Endometrial microvascular endothelial cells (primary cell): ENCODE results near the gene ILKAP. TPM values are rescaled to one million over a fixed set of nuclear protein-coding genes. Genes with fewer than 3 reads are reported as not detected.

Experiments used
- in situ Hi-C: cut with HindIII; loops from 2 replicates; pipeline ENCODE4 v1.10.0; 2017; ENCODE audit warnings: low sequenced_read_pairs, low pct_unique_long_range_greater_than_20kb; ENCODE audit errors: inconsistent ontology term
- total RNA-seq: library from RNA; depleted of rRNA; stranded (reverse); fragments of >200 nt; gene quantifications from one replicate; pipeline ENCODE4 v1.2.3, GENCODE V29; 2015; ENCODE audit errors: inconsistent ontology term

The ILKAP gene
- total RNA-seq, 1 donor from 2014 or later, result 24.2 TPM

- in situ Hi-C loops, result no loop called here
Measured at GRCh38 chr2:238169708-238170251, 33.7 kb downstream of the ILKAP start.

DNA sequence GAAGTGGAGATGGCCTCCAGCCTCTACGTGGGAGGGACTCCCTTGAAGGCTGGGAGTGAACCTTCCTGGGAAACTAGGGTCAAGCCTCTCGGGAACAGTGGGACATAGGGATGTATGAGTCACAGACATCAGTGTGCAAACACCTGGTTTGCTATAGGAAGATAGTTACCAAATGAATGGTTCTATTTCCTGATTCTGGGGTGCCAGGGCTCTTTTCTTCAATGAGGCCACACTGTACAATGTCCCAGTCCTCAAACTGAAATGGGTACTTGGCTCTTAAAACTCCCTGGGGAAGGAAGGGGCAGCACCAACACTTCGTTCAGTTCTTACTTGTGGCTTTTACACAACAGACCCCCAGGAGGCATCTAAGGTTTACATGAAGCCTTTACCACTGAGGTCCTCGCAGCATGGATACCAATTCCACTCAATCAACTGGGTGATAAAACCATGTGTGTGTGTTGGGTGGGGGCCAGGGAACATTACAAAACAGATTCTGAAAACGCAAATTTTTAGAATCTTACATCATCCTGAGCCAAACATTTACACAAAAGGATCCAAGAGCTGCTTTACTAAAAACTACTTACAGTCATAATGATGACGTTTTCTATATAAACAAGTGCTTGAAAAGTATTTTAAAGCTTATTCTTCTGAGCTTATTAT lies 34.3 kb downstream of the ILKAP start:
- in situ Hi-C loops, result no loop called here

GRCh38 chr2:238168196-238169047 lies 35.1 kb downstream of the ILKAP start:
- in situ Hi-C loops, result no loop called here

DNA sequence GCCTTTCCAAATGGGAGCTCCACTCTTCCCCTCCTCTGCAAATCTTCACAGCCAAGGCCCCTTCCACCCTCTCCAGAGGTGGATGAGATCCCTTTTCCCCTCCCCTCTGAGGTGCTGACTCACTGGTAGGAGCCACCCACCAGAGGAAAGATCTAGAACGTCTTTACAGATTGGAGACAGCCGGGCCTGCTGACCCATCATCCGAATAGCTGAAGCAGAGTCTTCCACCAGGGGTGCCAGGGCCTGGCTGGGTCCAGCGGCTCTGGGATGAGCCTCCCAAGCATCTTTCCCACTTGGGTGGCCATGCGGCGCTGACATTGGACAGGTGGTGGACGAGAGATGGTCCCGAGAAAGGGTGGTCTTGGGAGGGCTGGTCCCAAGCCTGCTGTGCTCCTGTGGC lies 35.7 kb downstream of the ILKAP start:
- in situ Hi-C loops, result no loop called here

GRCh38 chr2:238167344-238167715 lies 36.2 kb downstream of the ILKAP start:
- in situ Hi-C loops, result no loop called here

GRCh38 chr2:238166391-238167343 lies 36.8 kb downstream of the ILKAP start:
- in situ Hi-C loops, result no loop called here

- in situ Hi-C loops, result no loop called here
Measured at GRCh38 chr2:238165288-238165921, 38.1 kb downstream of the ILKAP start.

- in situ Hi-C loops, result no loop called here
Measured at GRCh38 chr2:238164906-238165287, 38.6 kb downstream of the ILKAP start.

GRCh38 chr2:238163481-238164198 lies 39.9 kb downstream of the ILKAP start:
- in situ Hi-C loops, result no loop called here

- in situ Hi-C loops, result no loop called here
Measured at GRCh38 chr2:238162846-238163441, 40.6 kb downstream of the ILKAP start.

DNA sequence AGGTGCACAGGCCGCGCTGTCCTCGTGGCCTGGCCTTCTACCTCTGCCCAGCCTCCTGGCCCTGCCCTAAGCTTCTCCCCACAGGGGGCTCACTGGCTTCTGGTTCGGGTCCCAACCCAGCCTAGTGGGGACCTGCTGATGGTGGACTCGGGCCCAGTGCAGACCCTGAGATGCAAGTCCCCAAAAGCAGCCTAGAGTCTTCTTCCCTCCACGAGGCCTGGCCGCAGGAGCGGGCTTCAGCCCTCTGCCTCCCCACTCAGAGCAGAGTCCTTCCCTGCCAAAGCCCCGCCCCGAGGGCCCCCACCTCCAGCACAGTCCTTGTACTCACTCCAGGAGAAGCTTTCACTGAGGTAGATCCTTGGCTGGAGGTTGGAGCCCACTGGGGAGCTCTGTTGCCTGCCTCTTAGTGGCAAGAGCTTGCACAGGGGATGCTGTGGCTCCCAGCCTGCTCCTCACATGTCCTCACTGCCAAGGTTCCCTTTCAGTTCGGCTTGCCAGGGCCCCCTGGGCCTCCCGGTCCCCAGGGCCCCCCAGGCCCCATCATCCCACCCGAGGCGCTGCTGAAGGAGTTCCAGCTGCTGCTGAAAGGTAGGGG lies 41.1 kb downstream of the ILKAP start:
- in situ Hi-C loops, result no loop called here

- in situ Hi-C loops, result no loop called here
Measured at GRCh38 chr2:238161291-238162051, 42.0 kb downstream of the ILKAP start.

DNA sequence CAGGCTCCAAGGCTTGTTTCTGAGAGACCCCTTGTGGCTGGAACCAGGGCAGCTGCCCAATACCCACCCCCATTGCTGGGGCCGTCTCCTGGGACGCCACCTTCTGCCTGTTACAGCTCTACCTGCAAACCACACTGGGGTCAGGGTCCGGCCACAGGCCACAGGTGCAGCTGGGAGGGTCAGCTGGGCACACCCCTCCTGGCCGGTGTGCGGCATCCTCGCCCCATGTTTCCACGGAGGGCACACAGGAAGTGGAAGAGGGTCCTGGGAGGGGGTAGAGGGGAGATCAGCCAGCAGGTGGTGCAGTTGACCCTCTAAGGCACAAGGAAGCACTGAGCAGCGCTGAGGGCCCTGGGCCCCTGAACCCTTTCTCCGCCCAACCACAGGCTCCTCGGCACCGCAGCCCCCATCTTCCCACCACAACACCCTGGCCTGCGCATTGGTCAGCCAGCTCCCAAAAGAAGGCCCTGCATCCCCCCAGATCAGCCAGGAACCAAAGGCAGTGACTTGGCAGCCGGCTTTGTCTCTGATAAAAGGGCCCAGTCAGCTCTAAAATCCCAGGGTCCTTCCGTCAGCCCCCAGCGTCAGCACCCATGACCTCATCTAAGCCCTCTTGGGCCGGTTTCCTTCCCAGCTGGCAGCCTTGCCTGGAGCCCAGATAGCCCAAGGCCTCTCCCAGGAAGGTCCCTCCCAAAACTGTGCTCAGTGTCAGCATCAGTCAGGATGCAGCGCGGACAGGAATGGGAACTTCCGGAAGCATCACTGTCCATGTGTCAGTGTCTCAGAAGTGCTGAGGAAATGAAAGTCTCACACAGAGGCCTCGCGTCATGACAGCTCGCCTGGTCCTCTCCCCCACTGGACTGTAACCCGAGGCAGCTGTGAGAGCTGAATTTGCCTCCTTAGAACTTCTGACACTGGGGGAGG lies 43.0 kb downstream of the ILKAP start:
- in situ Hi-C loops, result no loop called here

DNA sequence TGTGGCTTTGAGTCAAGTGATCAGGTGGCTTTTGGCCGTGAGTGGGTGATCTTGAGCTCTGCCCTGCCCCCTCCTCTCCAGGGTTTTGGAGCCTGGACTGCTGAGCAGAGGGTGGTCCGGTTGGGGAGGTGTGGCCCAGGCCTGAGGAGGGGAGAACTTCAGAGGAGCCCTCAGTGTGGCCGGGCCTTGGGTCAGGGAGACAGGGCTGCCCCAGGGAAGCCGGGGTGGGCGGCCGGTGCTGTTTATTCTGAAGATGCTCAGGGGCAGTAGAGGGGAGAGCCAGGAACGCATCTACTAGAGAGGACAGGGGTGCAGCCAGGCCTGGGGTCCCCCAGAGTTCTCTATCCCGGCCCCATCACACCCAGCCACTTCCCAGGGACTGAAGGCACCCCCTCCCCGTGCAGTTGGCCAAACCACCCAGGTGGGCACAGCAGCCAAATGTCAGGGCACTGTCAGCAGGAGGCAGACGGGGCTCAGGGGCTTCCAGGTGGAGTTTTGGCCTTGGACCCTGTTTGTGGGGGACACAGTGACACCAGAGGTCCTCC lies 43.8 kb downstream of the ILKAP start:
- in situ Hi-C loops, result no loop called here

DNA sequence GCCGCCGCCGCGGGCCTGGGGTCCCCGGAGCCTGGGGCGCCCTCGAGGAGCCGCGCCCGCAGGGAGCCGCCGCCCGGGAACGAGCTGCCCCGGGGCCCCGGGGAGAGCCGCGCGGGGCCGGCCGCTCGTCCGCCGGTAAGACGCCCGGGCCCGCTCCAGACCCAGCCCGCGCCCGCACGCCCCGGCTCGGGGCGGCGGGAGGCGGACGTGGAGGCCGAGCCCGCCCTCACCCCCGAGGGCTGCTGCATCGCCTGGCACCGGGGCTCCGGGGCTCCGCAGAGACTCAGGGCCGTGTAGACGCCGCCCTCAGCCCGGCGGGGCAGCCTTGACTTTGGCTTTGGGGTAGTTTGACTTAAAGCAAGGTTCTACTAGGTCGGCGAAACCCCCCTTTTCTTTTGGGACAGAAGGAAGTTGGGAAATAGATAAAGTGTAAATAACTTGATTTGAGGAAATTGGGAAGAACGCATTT lies 44.4 kb downstream of the ILKAP start:
- in situ Hi-C loops, result no loop called here
